HepG2 (cell line): ENCODE data around the gene PKNOX2. TPM values are rescaled to one million over a fixed set of nuclear protein-coding genes. Genes with fewer than 3 reads are reported as not detected.

Experiments
- ATAC-seq: fragments of 200-7000 bp; cut with Tn5 transposase; 3 replicates; pipeline ENCODE4 v1.9.1; 2020; ENCODE audit warnings: mild to moderate bottlenecking, moderate library complexity
- BruUV-seq: library from RNA; stranded (reverse); fragments of 400-500 nt; replicated peaks from 2 replicates; lab custom pipeline; 2021; lab: Mats Ljungman, UMichigan
- CTCF ChIA-PET: fragments of 300-600 bp; formaldehyde crosslinking; extraction: SDS; loops from one replicate; lab custom pipeline; 2021; ENCODE audit warnings: low total read pairs, inconsistent platforms, low intra/inter-chr PET ratio; lab: Yijun Ruan, JAX
- POLR2A ChIA-PET: fragments of 350-600 bp; sonication (Branson Sonifier 250); formaldehyde crosslinking; loops from one replicate; lab custom pipeline; 2020; ENCODE audit warnings: antibody characterized with exemption, inconsistent platforms; lab: Yijun Ruan, JAX
- DNase-seq: peaks from one replicate; pipeline ENCODE4 v3.0.0-alpha.2; 2015; ENCODE audit warnings: low spot score
- FAIRE-seq: peaks from 3 replicates; lab custom pipeline; 2011; peaks lifted over from hg19 to GRCh38; lab: Jason Lieb, UNC
- H2AFZ ChIP-seq: one replicate; pipeline ENCODE4 v1.6.1; 2011; ENCODE audit warnings: low read length, inconsistent platforms
- H3K27ac ChIP-seq: fragments of 300-600 bp; 3 replicates; pipeline ENCODE4 v1.8.0; 2011; ENCODE audit warnings: mixed run types, mild to moderate bottlenecking, mixed read lengths, low read length, inconsistent platforms; ENCODE audit not compliant: insufficient read depth; ENCODE audit errors: extremely low read length
- H3K27me3 ChIP-seq, 2 experiments: fragments of 200-600 bp in 1 of 2; 2 replicates in 1 of 2; 3 replicates in 1 of 2; pipeline versions ENCODE4 v1.6.0 to v1.8.0; 2011; ENCODE audit warnings: low read length in 2 of 2, mild to moderate bottlenecking in 2 of 2, moderate library complexity in 2 of 2, inconsistent platforms in 1 of 2; ENCODE audit not compliant: insufficient read depth in 2 of 2, control insufficient read depth in 1 of 2
- H3K36me3 ChIP-seq, 2 experiments: fragments of 200-600 bp in 1 of 2; replicated peaks in 1 of 2; 2 replicates in 1 of 2; 3 replicates in 1 of 2; pipeline versions ENCODE4 v1.5.1 to v1.8.0; 2011; ENCODE audit warnings: low read length in 2 of 2, inconsistent platforms in 1 of 2; ENCODE audit not compliant: insufficient read depth in 2 of 2, control insufficient read depth in 1 of 2
- H3K4me1 ChIP-seq: 2 replicates; pipeline ENCODE4 v1.5.1; 2012; ENCODE audit warnings: low read length, inconsistent platforms; ENCODE audit not compliant: insufficient read depth
- H3K4me2 ChIP-seq: 2 replicates; pipeline ENCODE4 v1.6.0; 2011; ENCODE audit warnings: low read depth, low read length, inconsistent platforms
- H3K4me3 ChIP-seq, 3 experiments: fragments of 200-600 bp in 1 of 3; sonication (generic), shearing (Covaris generic) in 1 of 3; replicated peaks in 1 of 3; 2 replicates each; pipeline ENCODE4 v1.5.1; 2011 to 2016; ENCODE audit warnings: low read length in 3 of 3, inconsistent platforms in 2 of 3, low read depth in 2 of 3, mild to moderate bottlenecking in 2 of 3, control low read depth in 1 of 3, mixed read lengths in 1 of 3; ENCODE audit not compliant: insufficient read depth in 1 of 3
- H3K79me2 ChIP-seq: one replicate; pipeline ENCODE4 v1.6.1; 2011; ENCODE audit warnings: low read length, inconsistent platforms; ENCODE audit not compliant: insufficient read depth
- H3K9ac ChIP-seq: 2 replicates; pipeline ENCODE4 v1.6.0; 2011; ENCODE audit warnings: mild to moderate bottlenecking, low read depth, low read length, inconsistent platforms; ENCODE audit not compliant: insufficient read depth
- H3K9me3 ChIP-seq: 2 replicates; pipeline ENCODE4 v1.5.1; 2012; ENCODE audit warnings: mild to moderate bottlenecking, low read length
- H4K20me1 ChIP-seq: 2 replicates; pipeline ENCODE4 v1.6.0; 2011; ENCODE audit warnings: inconsistent platforms, mild to moderate bottlenecking, low read length, moderate library complexity; ENCODE audit not compliant: insufficient read depth
- IRX3 ChIP-seq: sonication (generic); formaldehyde crosslinking; IDR thresholded peaks from 2 replicates; pipeline ENCODE4 v1.8.1; 2023; ENCODE audit warnings: mild to moderate bottlenecking, low read depth, missing genetic modification reagents, borderline replicate concordance
- PAWR ChIP-seq: sonication (generic); formaldehyde crosslinking; IDR thresholded peaks from 2 replicates; pipeline ENCODE4 v1.4.0; 2020; ENCODE audit warnings: missing genetic modification reagents, mild to moderate bottlenecking, borderline replicate concordance
- SP1 ChIP-seq, 2 experiments: fragments of 450-650 bp in 1 of 2; sonication (generic) in 1 of 2; formaldehyde crosslinking in 1 of 2; IDR thresholded peaks; 2 replicates each; pipeline versions ENCODE4 v1.4.0 to v1.6.1; 2016 to 2020; ENCODE audit warnings: missing genetic modification reagents in 1 of 2
- WGBS: methylation state at CpG from one replicate; pipeline ENCODE4 v1.1.6; 2017; ENCODE audit warnings: low lambda C conversion rate; 5-methylcytosine and 5-hydroxymethylcytosine counted together
- in situ Hi-C: cut with HindIII; loops from 2 replicates; pipeline ENCODE4 v1.10.0; 2017; ENCODE audit warnings: low pct_unique_long_range_greater_than_20kb; ENCODE audit not compliant: extremely low pct_ligation_motif_present
- intact Hi-C: fragments of 100-400 bp; cut with micrococcal nuclease; formaldehyde crosslinking; loops from one replicate; pipeline ENCODE4 v1.10.0; 2022; ENCODE audit not compliant: unreplicated experiment
- polyA plus RNA-seq, 8 experiments: library from polyadenylated mRNA; depleted of rRNA in 3 of 8; stranded (reverse) in 7 of 8; unstranded in 1 of 8; fragments of >200 nt; fragmentation: Illumina TruSeq in 4 of 8; extraction: Trizol in 4 of 8; gene quantifications; 2 replicates each; pipeline versions ENCODE4 v1.2.1 to v1.2.3, GENCODE V29; 2011 to 2016; ENCODE audit warnings: low read depth in 4 of 8, missing spikeins in 1 of 8, mixed read lengths in 1 of 8; ENCODE audit not compliant: insufficient read depth in 1 of 8
- total RNA-seq, 5 experiments: library from RNA; depleted of rRNA; stranded (reverse); fragments of >200 nt; fragmentation: Illumina TruSeq; extraction: Trizol; gene quantifications; 2 replicates each; pipeline ENCODE4 v1.2.3, GENCODE V29; 2016; ENCODE audit warnings: low read depth in 1 of 5
- TF ChIP-seq, protein P1 (sequence below): sonication (generic); formaldehyde crosslinking; IDR thresholded peaks from 2 replicates; pipeline ENCODE4 v1.9.0; 2021; ENCODE audit warnings: missing genetic modification reagents, borderline replicate concordance
- TF ChIP-seq, protein P2 (sequence below): sonication (generic); formaldehyde crosslinking; IDR thresholded peaks from 2 replicates; pipeline ENCODE4 v1.4.0; 2020; ENCODE audit warnings: low read depth, mild to moderate bottlenecking, missing genetic modification reagents
- TF ChIP-seq, protein P3 (sequence below): sonication (generic); formaldehyde crosslinking; IDR thresholded peaks from 2 replicates; pipeline ENCODE4 v1.9.0; 2021; ENCODE audit warnings: missing genetic modification reagents, borderline replicate concordance

Gene PKNOX2
- total and polyA plus RNA-seq, 2 of the 13 experiments (the other 11 are each of a cell fraction or from before 2014, with no cell fraction given), result not detected

DNA sequence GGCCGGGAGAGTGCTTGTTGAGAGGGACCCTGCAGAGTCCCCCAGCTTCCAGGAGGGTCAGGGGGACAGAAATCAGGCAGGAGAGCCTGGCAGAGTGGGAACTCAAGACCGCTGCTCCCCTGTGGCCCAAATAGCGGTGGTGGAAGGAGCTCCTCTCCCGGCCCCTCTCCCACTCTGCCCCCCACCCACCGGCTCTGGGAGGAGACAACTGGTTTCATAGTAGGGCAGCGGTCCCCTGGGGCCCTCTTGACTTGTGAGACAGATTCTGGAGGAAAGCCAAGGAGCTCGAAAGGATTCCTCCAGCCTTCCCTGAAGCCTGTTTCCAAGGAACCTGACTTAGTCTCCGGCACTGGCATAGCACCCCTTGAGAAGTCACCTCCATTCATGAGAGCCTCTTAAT is 10.1 kb downstream of the PKNOX2 start:
- ChIA-PET POLR2A (no interaction called here), CTCF (no interaction called here)
- DNase-seq, result no peak
- H3K9ac ChIP-seq, result no peak overlapping the region
- H4K20me1 ChIP-seq, result no peaks in the 10 kb centered on the region
- intact Hi-C loops, result no loop called here
- H2AFZ ChIP-seq, result no peak overlapping the region
- TF ChIP-seq, protein P1, sequence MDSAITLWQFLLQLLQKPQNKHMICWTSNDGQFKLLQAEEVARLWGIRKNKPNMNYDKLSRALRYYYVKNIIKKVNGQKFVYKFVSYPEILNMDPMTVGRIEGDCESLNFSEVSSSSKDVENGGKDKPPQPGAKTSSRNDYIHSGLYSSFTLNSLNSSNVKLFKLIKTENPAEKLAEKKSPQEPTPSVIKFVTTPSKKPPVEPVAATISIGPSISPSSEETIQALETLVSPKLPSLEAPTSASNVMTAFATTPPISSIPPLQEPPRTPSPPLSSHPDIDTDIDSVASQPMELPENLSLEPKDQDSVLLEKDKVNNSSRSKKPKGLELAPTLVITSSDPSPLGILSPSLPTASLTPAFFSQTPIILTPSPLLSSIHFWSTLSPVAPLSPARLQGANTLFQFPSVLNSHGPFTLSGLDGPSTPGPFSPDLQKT (CRISPR knock-in tag), result no peak
- TF ChIP-seq PAWR (CRISPR knock-in tag), result no peak
- TF ChIP-seq SP1 (IDR thresholded peaks at IDR 0.05), result no peak
- TF ChIP-seq SP1 (CRISPR knock-in tag; IDR thresholded peaks at IDR 0.05), result no peak
- TF ChIP-seq, protein P2, sequence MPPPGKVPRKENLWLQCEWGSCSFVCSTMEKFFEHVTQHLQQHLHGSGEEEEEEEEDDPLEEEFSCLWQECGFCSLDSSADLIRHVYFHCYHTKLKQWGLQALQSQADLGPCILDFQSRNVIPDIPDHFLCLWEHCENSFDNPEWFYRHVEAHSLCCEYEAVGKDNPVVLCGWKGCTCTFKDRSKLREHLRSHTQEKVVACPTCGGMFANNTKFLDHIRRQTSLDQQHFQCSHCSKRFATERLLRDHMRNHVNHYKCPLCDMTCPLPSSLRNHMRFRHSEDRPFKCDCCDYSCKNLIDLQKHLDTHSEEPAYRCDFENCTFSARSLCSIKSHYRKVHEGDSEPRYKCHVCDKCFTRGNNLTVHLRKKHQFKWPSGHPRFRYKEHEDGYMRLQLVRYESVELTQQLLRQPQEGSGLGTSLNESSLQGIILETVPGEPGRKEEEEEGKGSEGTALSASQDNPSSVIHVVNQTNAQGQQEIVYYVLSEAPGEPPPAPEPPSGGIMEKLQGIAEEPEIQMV (CRISPR knock-in tag), result no peak
- TF ChIP-seq, protein P3, sequence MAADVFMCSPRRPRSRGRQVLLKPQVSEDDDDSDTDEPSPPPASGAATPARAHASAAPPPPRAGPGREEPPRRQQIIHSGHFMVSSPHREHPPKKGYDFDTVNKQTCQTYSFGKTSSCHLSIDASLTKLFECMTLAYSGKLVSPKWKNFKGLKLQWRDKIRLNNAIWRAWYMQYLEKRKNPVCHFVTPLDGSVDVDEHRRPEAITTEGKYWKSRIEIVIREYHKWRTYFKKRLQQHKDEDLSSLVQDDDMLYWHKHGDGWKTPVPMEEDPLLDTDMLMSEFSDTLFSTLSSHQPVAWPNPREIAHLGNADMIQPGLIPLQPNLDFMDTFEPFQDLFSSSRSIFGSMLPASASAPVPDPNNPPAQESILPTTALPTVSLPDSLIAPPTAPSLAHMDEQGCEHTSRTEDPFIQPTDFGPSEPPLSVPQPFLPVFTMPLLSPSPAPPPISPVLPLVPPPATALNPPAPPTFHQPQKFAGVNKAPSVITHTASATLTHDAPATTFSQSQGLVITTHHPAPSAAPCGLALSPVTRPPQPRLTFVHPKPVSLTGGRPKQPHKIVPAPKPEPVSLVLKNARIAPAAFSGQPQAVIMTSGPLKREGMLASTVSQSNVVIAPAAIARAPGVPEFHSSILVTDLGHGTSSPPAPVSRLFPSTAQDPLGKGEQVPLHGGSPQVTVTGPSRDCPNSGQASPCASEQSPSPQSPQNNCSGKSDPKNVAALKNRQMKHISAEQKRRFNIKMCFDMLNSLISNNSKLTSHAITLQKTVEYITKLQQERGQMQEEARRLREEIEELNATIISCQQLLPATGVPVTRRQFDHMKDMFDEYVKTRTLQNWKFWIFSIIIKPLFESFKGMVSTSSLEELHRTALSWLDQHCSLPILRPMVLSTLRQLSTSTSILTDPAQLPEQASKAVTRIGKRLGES (CRISPR knock-in tag), result no peak
- TF ChIP-seq IRX3 (CRISPR knock-in tag), result no peak
- no peaks in the 10 kb centered on the region for H3K36me3 ChIP-seq
- no peak overlapping the region for H3K27ac ChIP-seq
- FAIRE-seq, result no peak
- no peaks in the 10 kb centered on the region for H3K4me1 ChIP-seq
- H3K79me2 ChIP-seq, result no peaks in the 10 kb centered on the region
- H3K9me3 ChIP-seq, result no peaks in the 10 kb centered on the region
- in situ Hi-C loops, result no loop called here
- peaks cover 4 to 65% of the 10 kb centered on the region in 2 experiments; a peak in 4 of 5 replicates for H3K27me3 ChIP-seq
- H3K4me3 ChIP-seq, result no peak overlapping the region
- WGBS, result 0% methylated on average over 3 of the region's 8 CpGs
- no TSS peak for BruUV-seq
- no peak overlapping the region for H3K4me2 ChIP-seq
- no peak for ATAC-seq
